Upper lobe of left lung (tissue), 4 donors: Measurements from ENCODE around the gene PTPRN2.

ENCODE experiments used
- CTCF ChIP-seq, 6 experiments: fragments of 450-650 bp in 4 of 6; fragments of 200-600 bp in 2 of 6; sonication (generic) in 2 of 6; IDR thresholded peaks; one replicate each; pipeline ENCODE4 v1.5.1; 2016 to 2019; ENCODE audit warnings: antibody characterized with exemption in 6 of 6
- EP300 ChIP-seq, 4 donors: sonication (generic); formaldehyde crosslinking; IDR thresholded peaks; one replicate each; pipeline ENCODE4 v1.5.1; 2017; ENCODE audit warnings: antibody characterized with exemption in 4 of 4, control low read depth in 2 of 4
- POLR2AphosphoS5 ChIP-seq, 2 donors: sonication (generic); formaldehyde crosslinking; IDR thresholded peaks; one replicate each; pipeline ENCODE4 v1.5.1; 2017; ENCODE audit warnings: antibody characterized with exemption in 2 of 2

- TF ChIP-seq CTCF (IDR thresholded peaks at IDR 0.05): no peak
- no peak for TF ChIP-seq POLR2AphosphoS5 (IDR thresholded peaks at IDR 0.05)
- TF ChIP-seq EP300 (IDR thresholded peaks at IDR 0.05): no peak
These were observed 843.7 kb downstream of the PTPRN2 start for GRCh38 chr7:157743781-157744525.
